BE2C (cell line): ENCODE results near the gene ASB10.

Experiments used
- DNase-seq: peaks from one replicate; pipeline ENCODE4 v3.0.0-alpha.2; 2020
- H3K27me3 ChIP-seq: fragments of 250-450 bp; sonication (Bioruptor Pico); 2 replicates; pipeline ENCODE4 v1.5.1; 2020; ENCODE audit warnings: mild to moderate bottlenecking
- H3K36me3 ChIP-seq: fragments of 250-450 bp; sonication (Bioruptor Pico); 2 replicates; pipeline ENCODE4 v1.5.1; 2020; ENCODE audit warnings: mild to moderate bottlenecking
- H3K4me1 ChIP-seq: fragments of 250-450 bp; sonication (Bioruptor Pico); 2 replicates; pipeline ENCODE4 v1.5.1; 2020
- H3K4me3 ChIP-seq: 2 replicates; pipeline ENCODE4 v1.5.1; 2011; ENCODE audit warnings: low read depth, low read length
- H3K9me3 ChIP-seq: fragments of 250-450 bp; sonication (Bioruptor Pico); 2 replicates; pipeline ENCODE4 v1.5.1; 2020
- CTCF ChIP-seq: IDR thresholded peaks from 2 replicates; pipeline ENCODE4 v1.5.1; 2012; ENCODE audit warnings: mild to moderate bottlenecking, low read depth, low read length

Gene ASB10

GRCh38 chr7:151135525-151135845, 51.6 kb downstream of the ASB10 start:
- H3K36me3 ChIP-seq, result peaks cover 69% of the 10 kb centered on the region
- peak; percentile 3 for DNase-seq
- H3K9me3 ChIP-seq, result no peaks in the 10 kb centered on the region
- peaks cover 4% of the 10 kb centered on the region for H3K4me1 ChIP-seq
- H3K4me3 ChIP-seq, result no peak overlapping the region
- no peak for TF ChIP-seq CTCF
- H3K27me3 ChIP-seq, result no peaks in the 10 kb centered on the region

GRCh38 chr7:151134743-151135524, 52.1 kb downstream of the ASB10 start:
- Histone ChIP-seq H3K36me3 (peaks cover 70% of the 10 kb centered on the region), H3K4me3 (no peak overlapping the region), H3K9me3 (no peaks in the 10 kb centered on the region), H3K4me1 (peaks cover 4% of the 10 kb centered on the region), H3K27me3 (no peaks in the 10 kb centered on the region)
- DNase-seq, result peak; percentile 9
- TF ChIP-seq CTCF, result no peak

GRCh38 chr7:151133986-151134742, 52.9 kb downstream of the ASB10 start:
- H3K36me3 ChIP-seq, result peaks cover 78% of the 10 kb centered on the region
- peaks cover 4% of the 10 kb centered on the region for H3K4me1 ChIP-seq
- H3K9me3 ChIP-seq, result no peaks in the 10 kb centered on the region
- no peaks in the 10 kb centered on the region for H3K27me3 ChIP-seq
- TF ChIP-seq CTCF, result no peak
- no peak overlapping the region for H3K4me3 ChIP-seq
- DNase-seq, result peak; percentile 11

- Histone ChIP-seq H3K9me3 (no peaks in the 10 kb centered on the region), H3K27me3 (no peaks in the 10 kb centered on the region), H3K4me3 (no peak overlapping the region), H3K36me3 (peaks cover 85% of the 10 kb centered on the region), H3K4me1 (peaks cover 4% of the 10 kb centered on the region)
- DNase-seq, result no peak
- TF ChIP-seq CTCF, result no peak
These were observed 53.6 kb downstream of the ASB10 start for GRCh38 chr7:151133266-151133985.

- H3K4me1 ChIP-seq, result peaks cover 4% of the 10 kb centered on the region
- H3K4me3 ChIP-seq, result no peak overlapping the region
- H3K27me3 ChIP-seq, result no peaks in the 10 kb centered on the region
- H3K9me3 ChIP-seq, result no peaks in the 10 kb centered on the region
- peaks cover 90% of the 10 kb centered on the region for H3K36me3 ChIP-seq
- DNase-seq, result no peak
- TF ChIP-seq CTCF, result no peak
These were observed 54.4 kb downstream of the ASB10 start for GRCh38 chr7:151132461-151133205.
